GM04504 (cell line): ENCODE results near the gene PRKCE.
"Not testable (repeated sequence)": the region's sequence is repeated elsewhere in the genome, so short reads cannot be mapped to it uniquely, and the experiment has no call there.

ENCODE experiments used
- DNase-seq: peaks from one replicate; pipeline ENCODE4 v3.0.0-alpha.2; 2012; ENCODE audit warnings: low read depth

Gene PRKCE

DNA sequence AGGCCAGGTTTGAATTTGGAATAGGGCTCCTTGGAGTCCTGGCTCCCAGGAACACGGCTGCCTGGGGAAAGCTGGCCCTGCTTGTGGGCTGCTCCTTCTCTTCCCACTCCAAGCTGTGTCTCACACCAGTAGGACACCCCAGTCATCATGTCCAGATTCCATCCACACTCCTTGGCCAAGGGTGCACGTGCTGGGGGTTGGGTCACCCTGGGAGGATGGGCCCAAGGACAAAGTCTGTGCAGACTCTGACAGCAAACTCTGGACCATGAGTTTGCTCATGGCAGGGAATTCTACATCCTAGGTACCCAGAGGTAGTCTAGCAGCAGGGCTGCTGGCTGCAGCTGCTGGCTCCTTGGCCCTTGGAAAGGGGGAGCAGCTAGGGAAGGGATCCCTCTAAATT is 543.4 kb downstream of the PRKCE start:
- no peak for DNase-seq

DNA sequence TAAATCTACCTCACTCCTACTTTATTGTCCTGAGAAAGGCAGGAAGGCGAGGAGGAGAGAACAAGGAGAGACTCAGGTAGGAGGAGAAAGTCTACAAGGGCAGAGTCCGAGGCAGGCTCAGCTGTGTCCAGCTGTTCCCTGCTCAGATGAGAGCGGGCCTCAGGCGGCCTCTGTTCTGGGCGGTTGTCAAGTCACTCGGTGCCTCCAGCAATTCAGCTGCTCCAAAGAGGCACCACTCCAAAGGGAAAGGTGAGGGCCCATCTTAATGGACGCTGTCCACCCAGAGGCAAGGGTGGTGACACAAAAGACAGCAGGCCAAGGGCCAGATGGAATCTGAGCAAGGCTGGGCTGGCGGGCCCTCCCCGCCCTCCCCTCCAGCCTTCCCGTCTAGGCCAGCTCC is 544.3 kb downstream of the PRKCE start:
- no peak for DNase-seq

DNA sequence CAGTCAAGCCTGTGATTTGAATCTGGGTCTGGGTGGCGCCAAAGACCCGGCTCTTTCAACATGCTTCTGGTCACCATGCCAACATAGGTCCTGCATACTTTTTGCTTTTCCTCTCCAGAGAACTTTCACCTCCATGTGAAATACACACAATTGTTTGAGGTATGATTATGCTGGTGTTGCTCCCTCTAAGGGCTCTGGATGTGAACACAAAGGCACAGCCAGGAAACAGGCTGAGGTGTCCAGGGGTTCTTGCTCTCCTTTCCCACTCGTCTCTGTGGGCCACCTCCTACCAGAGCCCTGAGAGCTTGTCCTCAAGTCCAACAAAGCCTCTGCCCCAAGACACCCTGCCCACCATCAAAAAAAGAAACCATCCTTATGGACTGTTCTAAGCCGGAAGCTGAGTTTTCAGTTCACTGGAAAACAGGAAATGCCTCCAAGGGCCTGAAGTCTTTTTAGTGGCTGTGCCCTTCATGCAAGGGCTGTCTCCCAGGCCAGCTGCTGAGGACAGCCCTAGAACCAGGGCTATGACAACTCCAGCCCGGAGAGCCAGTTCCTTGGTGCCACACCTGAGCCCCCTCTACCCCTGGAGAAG is 545.5 kb downstream of the PRKCE start:
- no peak for DNase-seq

DNA sequence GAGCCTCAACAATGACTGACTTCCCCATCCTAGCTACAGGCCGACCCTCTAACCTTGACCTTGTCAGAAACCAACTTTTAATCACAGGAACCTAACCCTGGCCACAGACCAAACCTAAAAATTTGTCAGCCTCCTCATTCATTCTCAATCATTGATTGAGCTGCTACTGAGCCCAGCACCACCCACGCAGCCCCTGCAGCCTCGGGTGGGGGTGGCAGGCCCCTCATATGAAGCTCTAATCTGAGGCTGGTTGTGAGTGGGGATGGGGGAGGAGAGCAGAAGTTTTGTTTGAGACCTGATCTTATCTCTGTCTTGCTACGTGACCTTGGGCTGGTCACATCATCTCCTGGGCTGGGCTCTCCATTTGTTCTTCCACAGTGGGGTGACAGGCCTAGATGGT is 546.2 kb downstream of the PRKCE start:
- no peak for DNase-seq

DNA sequence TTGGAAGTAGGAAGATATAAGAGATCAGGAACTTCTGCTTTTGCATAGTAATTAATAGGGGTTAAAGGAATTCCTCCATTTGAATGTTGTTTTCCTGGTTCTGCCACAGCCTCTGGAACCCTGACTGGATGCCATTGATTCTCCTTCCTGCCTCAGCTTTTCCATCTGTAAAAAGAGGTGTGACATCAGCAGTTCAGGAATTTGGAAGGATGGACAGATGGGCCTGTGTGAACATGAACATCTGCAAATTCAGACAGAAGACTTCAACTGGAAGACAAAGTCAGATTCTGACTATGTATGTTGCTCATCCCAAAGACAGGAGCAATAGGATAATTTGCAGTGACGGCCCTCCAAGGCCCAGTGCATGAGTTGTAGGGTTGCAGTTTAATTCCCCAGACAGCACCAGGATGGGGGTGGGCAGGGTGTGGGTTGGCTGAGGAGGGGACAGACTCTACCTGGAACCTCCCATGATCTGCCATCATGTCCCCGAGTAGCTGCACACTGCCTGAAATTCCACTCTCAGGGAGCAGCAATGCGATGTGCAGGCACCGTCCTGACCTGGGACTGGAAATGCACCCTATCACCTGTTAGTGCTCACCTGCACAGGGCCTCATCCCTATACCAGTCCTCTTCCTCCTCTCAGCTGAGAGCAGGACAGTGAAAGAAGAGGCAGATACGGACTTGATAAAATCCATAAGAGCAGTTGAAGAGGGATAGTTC is 546.8 kb downstream of the PRKCE start:
- no peak for DNase-seq

DNA sequence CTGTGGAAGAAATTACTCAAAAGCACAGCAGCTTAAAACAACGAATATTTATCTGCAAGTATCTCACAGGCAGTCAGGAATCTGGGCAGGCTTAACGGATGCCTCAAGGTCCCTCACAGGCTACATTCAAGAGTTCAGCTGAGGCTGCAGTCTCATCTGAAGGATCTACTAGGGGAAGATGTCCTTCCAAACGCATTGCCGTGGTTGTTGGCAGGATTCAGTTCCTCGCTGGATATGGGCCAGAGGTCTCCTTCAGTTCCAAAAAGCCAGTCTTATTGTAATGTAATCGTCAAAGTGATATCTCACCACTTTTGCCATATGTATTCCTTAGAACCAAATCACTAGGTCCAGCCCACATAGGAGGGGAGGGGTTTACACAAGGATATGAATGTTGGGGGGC is 547.5 kb downstream of the PRKCE start:
- no peak for DNase-seq

DNA sequence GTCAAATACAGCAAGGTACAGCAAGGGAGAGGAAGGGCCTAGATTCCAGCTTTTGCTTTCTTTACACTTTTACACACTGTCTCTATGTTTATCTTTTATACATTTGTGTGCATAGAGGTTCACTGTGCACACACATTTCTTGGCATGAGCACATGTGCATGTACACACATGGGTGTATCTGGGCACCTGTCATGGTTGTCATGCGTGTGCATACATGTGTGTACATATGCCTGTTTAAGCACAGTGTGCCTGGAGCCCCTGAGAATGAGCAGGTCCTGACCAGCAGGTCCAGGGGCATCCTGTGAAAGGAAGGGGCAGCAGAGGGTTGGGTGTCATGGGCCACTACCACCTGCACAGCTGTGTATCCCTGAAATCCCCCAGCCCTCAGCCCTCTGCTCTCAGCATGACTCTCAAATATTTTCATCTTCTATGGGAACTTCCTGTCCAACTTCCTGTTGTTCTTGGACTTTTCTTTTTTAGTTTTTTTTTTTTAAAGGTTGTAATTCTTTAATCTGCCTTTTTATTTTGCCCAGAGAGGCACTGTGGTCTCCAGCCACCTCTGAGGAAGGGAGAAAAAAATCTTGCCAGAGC is 548.7 kb downstream of the PRKCE start:
- no peak for DNase-seq

DNA sequence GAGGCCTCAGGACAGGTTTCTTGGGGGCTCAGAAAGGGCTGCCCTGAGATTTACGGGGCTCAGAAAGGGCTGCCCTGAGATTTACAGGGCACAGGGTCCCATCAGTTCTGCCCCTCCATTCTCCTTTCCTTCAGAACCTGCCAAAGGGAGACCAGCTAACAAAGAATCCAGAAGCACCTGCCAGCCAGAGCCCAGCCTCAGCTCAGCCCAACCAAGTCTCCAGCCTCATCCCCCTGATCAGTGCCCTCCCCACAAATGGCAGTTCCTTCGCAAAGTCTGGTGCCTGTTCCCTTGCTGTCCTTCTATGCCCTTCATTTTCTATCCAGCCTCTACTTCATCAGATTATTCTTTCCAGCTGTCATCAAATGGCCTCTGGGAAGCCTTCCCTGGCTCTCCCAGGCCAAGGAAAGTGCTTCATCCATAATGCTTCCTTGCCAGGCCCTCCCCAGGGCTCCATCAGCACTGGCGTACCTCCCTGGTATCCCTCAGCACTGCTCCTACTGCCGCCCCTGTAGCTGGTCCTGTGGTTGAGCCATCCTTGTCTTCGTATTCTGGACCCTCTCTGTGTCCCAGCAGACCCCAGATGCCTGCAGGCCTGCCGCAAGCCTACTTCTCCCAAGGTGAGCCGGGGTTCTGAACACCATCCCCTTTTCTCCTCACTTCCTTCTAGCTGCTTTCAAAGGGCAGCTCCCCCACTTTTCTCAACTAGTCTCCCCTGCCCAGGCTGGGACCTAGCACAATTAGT is 549.6 kb downstream of the PRKCE start:
- DNase-seq: no peak

DNA sequence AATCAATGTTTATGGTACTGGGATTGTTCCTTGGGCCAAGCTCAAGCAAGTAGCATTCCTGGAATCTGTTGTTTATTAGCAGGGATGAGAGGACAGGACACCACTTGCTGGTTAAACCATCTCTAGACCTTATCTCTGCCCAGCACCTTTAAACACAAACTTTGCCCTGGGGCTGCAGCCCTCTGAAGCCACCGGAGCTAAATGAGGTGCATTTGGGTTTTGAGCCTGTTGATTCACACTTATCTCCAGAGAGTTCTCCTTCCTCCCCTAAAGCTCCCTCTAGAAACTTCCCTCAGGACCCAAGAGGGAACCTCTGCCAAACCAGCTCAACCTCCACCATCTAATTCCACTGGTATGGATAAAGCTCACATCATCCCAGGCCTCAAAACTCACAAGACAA is 551.0 kb downstream of the PRKCE start:
- DNase-seq: no peak

DNA sequence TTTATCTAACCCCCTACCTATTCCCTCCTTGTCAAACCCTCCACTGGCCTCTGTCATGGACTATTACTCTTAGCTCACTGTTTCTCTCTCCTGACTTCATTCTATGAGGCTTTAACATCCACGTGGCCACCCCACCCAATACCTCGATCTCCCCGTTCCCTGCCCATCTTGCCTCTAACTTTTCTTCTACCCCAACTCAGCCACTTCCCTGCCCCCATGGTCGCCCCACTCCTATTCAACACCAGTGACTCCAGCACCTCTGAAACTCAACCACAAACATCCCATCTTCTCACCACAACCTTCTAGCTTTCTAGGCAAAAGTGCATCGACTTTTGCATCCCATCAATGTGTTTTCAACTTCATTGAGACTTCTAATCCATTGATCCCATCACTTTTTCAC is 551.5 kb downstream of the PRKCE start:
- no peak for DNase-seq

DNA sequence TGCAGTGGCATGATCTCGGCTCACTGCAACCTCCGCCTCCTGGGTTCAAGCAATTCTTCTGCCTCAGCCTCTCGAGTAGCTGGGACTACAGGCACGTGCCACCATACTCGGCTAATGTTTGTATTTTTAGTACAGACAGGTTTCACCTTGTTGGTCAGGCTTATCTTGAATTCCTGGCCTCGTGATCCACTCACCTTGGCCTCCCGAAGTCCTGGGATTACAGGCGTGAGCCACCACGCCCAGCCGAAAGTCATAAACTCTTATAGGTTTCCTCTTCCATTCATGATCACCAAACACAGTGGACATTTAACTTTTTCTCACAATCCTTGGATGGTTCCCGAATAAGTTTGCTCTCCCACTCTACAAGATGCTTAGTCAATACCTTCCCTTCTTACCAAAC is 552.2 kb downstream of the PRKCE start:
- not testable (repeated sequence) for DNase-seq

DNA sequence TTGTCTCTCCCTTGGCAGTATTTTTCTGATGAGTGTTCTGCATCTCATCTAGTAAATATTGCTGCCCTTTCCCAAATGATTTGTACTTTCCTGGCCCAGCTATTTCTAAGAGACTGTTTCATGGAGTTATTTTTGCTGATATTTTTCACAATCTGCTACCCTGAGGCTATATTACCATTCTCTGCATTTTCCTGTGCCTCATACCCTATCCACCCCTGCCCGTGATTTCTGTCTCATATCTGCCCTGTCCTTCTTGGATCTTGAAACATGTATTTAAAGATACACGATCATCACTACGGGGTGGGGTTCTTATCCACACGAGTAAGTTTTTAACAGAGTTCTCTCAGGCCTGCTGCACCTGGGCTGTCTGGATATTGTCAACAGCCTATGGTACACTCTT is 556.1 kb downstream of the PRKCE start:
- no peak for DNase-seq

DNA sequence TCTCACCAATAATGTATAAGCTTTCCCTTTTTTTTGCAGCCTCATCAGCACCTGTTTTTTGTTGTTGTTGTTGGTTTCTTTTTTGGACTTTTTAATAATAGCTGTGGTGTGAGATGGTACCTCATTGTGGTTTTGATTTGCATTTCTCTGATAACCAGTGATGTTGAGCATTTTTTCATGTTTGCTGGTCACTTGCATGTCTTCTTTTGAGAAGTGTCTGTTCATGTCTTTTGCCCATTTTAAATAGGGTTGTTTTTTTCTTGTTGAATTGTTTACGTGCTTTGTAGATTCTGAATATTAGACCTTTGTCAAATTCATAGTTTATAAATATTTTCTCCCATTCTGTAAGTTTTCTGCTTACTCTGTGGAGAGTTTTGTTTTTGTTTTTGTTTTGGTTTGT is 557.3 kb downstream of the PRKCE start:
- no peak for DNase-seq

DNA sequence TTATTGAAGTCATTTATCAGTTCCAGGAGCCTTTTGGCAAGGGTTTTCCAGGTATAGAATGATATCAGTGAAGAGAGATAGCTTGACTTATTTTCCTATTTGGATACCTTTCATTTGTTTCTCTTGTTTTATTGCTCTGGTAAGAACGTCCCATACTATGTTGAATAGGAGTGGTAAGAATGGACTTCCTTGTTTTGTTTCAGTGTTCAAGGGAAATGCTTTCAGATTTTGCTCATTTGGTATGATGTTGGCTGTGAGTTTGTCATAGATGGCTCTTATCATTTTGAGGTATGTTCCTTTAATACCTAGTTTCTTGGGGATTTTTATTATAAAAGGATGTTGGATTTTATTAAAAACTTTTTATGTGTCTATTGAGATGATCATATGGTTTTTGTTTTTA is 558.6 kb downstream of the PRKCE start:
- no peak for DNase-seq

DNA sequence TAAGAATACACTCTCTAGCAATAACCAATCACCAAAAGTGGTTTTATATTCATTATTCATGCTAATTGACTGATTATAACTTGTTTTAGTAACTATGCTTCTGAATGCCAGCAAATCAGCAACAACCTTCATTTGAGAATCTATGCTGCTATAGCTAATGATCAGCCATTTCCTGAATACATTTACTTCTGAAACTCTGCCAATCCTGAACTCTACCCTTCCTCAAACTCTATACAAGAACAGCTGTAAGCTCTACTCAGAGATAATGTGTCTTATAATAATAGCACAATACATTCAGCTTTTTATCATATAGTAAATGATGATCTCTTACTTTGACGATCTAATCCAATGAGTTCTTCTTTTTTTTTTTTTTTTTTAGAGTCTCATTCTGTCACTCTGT is 560.0 kb downstream of the PRKCE start:
- no peak for DNase-seq

DNA sequence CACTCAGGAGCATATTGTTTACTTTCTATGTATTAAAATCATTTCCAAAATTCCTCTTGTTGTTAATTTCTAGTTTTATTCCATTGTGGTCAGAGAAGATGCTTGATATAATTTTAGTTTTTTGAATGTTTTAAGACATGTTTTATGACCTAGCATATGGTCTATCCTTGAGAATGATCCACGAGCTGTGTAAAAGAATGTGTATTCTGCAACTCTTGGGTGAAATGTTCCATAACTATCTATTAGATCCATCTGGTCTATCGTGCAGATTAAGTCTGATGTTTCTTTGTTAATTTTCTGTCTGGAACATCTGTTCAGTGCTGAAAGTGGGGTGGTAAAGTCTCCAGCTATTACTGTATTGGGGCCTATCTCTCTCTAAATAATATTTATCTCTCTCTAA is 562.4 kb downstream of the PRKCE start:
- DNase-seq: no peak

DNA sequence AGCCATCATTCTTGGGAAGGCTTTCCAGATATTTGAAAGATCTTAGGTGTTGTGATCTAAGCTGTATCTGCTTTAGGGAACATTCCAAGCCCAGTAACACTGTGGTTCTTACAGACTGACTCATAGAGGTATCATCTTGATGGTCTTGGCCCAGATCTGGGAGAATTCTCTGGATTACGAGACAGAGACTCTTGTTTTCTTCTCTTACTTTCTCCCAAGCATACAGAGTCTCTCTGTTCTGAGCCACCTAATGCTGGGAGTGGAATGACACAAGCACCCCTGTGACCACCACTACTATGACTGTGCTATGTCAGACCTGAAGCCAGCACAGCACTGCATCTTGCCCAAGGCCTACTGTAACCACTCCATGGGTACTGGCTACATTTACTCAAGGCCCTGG is 564.7 kb downstream of the PRKCE start:
- no peak for DNase-seq

DNA sequence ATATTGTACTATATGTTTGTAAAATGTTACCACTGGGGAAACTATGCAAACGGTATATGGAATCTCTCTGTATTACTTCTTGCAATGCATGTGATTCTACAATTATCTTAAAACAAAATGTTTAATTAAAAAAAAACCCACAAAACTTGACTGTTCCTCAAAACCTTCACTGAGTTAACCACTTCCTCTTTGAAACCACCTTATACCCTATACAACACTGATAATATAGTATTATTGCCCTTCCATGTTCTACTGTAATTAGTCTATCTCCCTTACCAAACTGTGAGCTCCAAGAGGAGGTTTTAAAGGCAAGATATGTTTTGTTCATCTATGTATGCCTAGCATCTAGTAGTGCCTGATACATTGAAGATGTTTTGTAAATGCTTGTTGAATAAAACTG is 572.0 kb downstream of the PRKCE start:
- not testable (repeated sequence) for DNase-seq

DNA sequence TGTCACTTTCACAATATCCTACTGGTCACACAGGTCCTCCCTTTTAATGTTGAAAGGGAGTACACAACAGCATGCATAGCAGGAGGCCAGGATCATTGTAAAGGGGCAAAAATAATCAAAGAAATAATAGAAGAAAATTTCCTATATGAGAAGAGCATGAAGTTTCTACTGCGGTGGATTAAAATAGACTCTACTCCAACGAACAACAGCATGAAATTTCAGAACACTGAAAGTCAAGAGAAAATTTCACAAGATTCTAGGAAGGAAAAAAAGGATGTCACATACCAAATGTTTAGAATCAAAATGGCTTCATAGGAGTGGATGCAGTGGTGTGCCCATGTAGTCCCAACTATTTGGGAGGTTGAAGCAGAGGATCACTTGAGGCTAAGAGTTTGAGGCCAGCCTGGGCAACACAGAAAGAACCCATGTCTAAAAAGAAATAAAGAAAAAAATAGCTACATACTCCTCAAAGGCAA is 573.7 kb downstream of the PRKCE start:
- DNase-seq: no peak

DNA sequence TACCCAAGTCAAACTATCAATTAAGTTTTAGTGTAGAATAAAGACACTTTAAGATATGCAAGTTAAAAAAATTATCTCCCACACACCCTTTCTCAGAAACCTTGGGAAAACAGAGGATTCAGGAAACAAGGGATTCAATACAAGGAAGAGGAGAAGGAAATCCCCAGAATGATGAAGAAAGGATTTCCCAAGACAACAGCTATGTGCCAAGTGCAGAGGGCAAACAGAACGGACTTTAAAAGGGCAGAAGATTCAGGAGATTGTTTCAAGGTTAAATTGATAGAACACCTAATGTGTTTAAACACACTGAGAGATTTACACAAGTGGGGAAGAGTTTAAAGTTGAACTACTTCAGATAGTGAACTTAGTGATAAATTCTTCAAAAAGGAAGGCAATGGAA is 574.3 kb downstream of the PRKCE start:
- DNase-seq: no peak

DNA sequence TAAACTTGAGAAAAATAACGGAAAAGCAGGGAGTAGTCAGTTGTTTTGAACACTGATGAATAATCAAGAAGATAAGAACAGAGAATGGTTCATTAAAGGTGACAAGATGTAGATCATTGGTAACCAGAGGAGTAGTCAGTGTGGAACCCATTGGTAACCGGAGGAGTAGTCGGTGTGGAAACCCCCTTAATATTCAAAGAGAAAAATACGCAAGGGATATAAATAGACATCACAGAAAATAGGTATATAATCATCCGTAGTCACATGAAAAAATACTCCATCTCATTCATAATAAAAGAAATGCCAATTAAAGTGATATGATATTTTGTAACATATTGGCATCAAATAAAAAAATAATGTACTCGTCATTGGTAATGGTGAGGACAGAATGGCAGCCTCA is 575.1 kb downstream of the PRKCE start:
- no peak for DNase-seq

DNA sequence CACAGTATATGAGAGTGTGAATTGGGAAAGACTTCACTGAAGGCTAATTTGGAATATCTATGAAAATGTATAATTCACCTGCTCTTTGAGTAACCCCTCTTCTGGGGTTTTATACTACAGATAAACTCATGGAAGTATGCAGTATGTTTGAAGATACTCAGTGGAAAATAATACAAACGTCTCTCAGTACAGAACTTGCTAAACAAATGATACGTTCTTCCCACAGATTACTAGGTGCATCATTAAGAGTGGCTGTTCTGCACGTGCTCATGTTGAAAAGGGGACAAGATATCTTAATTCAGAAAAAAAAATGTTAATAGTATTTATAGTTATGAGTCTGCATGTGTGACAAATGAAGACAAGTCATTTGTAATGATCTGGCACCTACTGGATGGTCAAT is 575.5 kb downstream of the PRKCE start:
- DNase-seq: no peak

DNA sequence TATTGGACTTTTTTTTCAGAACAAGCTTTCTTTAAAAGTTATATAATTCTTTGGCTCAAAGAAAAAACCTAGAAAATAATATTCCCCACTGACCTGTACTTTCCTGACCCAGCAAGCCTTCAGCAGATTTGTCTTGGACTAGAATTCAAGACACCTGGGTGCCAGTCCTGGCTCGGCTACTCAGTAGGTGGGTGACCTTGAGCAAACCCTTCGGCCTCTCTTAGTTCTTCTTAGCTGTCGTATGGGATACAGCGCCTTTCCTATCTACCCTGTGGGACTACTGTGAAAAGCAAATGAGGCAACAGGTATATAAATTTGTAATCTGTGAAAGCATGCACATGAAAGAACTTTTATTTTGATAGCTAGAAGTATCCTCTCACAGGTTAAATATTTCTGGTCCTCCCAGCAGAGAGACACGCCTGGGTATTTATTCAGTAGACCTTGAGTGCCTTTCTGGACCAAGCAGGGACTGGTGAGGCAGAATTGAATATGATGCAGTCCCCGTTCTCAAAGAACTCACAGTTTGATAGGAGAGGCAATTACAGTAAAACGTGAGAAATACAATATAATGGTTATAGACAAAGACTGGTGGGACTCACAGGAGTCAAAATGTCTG is 576.3 kb downstream of the PRKCE start:
- DNase-seq: no peak
